Skin of body (tissue), 2 donors: ENCODE results near the gene ORM2. TPM values are rescaled to one million over a fixed set of nuclear protein-coding genes. Genes with fewer than 3 reads are reported as not detected.

ENCODE experiments used
- DNase-seq: peaks from one replicate; lab custom pipeline; 2025; lab: John Stamatoyannopoulos, UW
- total RNA-seq: library from RNA; depleted of rRNA; stranded (reverse); fragments of >200 nt; gene quantifications from one replicate; pipeline ENCODE4 v1.2.3, GENCODE V29; 2014

ORM2 gene
- total RNA-seq, 1 donor from 2014 or later: 0.79 TPM

DNA sequence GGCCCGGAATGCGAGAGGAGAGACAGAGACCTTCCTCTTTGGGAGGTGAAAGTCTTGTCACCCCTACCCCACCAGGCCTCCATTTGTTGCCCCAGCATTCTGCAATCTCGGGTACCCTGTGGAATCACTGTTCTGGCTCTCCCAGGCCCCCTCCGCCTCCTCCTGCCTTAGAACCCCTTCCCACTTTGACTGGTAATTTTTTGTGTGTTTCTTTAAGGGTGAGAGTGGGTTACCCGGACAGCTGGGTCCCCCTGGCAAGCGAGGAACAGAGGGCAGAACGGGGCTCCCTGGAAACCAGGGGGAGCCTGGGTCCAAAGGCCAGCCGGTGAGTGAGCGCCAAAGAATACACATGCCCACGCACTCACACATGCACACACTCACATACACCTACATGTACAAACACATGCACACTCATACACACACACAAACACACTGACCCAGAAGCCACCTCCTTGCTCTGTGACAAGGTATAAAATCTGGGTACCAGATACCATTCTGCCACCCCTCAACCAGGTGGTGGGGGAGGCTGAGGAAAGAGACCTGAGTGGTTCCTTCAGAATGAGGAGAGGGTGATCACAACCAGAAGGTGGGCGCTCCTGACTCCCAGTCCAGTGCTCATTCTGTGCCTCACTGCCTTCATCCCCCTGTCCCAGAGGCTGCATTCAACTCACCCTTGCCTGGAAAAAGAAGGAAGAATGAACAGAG lies 37.6 kb upstream of the ORM2 start:
- no peak for DNase-seq

DNA sequence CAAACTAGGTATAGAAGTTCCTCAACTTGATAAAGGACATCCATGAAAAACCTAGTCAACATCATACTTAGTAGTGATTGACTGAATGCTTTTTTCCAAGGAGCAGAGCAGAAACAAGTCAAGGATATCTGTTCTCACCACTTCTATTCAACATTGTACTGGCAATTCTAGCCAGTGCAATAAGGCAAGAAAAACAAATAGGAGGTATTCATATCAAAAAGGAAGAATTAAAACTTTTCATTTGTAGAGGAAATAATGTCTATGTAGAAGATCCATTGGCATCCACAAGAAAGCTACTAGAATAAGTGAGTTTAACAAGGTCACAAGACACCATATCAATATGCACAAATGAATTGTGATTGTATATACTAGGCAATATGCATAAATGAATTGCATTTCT lies 35.0 kb upstream of the ORM2 start:
- no peak for DNase-seq

DNA sequence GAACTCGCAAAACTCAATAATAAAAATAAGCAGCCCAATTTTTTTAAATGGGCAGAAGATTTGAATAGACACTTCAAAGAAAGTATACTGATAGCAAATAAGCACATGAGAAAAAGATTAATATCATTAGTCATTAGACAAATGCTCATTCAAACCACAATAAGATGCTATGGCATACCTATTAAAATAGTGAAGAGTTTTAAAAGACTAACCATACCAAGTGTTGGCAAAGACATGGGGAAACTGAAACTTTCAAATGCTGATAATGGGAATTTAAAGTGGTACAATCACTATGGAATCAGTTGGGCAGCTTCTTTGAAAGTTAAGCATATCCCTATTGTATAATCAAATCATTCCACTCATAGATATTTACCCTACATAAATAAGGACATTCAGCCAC lies 33.3 kb upstream of the ORM2 start:
- DNase-seq: no peak

DNA sequence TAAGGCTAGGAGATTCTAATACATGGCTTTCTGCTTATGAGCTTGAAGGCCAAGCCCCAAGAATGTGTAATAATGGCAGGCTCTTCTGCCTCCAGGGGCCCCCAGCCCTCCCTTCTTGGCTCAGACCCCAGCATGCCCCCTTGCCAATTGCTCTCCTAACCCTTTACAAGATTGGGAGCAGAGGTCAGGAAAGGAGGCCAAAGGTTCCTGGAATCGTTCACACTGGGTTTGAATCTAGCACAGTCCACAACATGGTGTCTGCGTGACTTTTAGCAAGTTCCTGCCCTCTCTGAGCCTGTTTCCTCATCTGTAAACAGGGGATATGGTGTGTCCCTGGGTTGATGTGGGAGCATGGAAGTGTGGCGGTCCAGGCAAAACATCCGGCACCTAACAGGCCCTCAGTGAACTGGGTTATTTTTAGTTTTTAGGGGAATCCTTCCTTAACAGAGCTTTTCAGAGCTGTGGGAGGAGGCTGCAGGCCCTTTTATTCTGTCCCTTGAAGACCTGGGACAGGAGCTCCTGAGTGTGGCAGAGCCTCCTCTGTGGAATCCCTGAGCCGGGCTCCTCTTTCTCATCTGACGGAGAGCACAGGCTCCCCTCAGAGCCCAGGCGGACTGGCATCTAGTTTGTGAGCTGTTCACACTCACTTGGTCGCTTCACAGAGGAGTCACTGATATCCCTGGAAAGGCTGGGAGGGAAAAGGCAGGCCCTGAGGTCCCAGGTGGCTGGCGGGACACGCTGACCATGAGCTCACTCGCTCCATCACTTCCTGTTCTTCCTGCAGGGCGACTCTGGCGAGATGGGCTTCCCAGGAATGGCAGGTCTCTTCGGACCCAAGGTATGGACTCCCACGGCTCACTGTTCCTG lies 30.1 kb upstream of the ORM2 start:
- no peak for DNase-seq

DNA sequence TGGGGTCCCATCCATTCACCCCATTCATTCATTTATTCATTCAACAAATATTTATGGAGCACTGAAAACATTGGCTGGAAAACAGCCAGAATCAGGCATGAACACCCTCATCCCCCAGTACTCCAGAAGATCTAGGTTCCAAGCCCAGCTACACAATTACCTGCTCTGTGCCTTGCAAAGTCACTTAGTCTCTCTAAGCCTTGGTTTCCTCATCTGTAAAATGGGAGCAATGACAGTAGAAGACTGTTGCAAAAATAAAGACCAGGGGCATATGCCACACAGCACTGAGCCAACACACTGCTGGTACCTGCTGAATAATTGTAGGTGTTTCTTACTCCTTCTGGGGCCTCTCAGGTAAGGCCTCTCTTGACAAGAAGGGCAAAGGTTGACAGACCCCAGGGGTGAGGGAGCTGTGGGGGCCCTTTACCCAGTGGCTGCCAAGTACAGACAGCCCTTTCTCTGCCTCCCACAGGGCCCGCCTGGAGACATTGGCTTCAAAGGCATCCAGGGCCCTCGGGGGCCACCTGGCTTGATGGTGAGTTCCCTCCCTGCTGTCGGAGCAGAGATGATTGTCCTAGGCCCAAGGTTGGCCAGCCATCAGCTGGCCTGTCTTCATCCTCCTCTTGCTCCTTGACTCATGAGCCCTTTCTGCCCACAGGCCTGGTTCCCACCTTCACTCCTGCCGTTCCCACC lies 29.4 kb upstream of the ORM2 start:
- no peak for DNase-seq

DNA sequence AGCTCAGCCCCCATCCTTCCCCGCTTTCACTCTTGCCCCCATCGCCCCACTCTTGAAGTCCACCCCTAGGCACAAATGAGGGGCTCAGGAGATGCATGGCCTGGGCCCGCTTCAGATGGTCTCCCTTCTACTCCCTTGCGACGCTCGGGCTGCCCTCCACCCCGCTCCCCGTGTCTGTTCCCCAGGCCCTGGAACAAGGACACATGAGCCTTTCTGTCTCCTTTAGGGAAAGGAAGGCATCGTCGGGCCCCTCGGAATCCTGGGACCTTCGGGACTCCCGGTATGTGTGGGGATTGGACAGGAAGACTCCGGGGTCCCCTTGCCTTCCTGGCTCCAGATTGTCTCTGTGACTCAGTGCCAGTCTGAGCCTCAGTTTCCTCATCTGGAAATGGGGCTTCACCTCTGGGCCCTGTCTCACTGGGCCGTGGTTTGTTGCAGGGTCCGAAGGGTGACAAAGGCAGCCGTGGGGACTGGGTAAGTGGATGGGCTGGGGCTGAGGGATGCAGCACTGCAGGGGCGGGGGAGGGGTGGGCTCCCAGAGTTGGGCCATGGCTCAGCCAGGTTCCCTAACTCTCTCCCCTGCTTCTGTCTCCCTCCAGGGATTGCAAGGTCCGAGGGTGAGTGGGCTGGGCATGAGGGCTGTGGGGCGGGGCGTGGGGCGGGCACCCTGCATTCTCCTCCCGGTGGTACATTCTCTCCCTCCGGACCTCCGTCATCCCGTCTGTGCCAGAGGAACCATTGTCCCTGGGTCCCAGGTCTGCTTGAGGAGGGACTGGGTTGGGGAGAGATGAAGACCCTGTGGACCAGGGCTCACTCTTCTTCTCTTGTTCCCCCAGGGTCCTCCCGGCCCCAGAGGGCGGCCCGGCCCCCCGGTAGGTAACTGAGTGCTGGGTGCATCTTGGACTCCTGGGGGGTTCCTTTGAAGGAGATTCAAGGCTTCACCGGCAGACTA lies 28.5 kb upstream of the ORM2 start:
- no peak for DNase-seq

DNA sequence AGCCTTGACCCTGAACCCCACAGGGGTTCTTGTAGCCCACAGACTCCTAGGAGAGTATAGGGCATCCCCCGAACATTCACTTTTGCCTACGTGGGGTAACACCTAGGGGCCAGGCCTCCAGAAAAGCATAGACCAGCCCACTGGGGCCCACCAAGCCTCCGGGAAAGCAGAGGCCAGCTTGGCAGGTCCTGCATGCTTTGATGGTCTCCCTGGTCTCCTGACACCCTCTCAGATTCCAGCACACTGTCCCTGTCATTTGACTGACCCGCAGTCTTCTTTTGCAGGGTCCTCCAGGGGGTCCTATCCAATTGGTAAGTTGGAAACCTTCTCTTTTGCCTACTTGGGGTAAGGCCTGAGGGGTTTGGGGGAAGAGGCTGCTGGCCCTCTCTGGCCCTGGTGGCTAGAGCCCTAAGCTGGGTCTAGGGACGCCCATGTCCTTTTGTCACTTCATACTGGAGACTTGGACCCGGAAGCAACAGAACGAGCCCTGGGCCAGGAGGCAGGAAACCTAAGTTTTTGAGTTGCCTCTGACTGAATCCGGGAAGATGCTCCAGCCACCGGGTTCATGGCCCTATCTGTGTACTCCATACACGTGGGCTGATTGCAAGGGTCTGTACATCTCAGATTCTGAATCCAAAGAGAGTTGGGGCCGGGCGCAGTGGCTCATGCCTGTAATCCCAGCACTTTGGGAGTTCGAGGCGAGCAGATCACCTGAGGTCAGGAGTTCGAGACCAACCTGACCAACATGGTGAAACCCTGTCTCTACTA lies 27.7 kb upstream of the ORM2 start:
- DNase-seq: no peak

DNA sequence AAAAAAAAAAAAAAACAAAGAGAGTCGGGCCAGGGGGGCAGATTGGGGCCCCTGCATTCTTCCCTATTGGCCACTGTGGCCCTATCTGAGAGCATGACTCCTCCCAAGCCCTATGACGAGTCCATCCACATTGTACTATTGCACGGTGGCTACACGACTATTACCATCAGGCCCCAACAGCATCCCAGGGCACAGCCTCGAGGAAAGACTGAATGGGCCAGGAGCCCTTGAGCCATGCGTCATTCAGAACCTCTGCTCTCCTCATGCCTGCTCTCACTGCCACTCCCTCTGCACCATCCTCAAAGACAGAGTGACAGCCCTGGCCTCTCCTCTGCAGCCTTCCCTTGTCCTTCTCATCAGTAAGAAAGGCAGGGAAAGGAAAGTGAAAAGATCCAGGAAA lies 26.9 kb upstream of the ORM2 start:
- DNase-seq: no peak

DNA sequence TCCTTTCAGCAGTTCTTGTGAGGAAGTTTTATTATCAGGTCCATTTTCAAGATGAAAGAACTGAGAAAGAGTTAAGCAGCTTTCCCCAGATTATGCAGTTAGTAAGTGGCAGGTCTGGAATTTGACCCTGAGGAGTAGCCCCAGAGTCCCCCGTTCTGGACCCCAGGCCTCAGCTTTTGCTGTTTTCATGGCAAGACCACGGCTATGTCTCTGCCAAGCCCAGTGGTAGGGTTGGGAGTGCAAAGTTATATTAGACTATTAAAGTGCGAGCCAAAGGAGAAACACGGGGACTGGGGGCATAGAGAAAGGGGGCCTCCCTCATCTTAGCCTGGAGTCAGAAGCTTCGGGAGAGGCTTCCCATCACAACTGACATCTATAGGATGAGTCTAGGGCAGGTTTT lies 26.1 kb upstream of the ORM2 start:
- DNase-seq: no peak

DNA sequence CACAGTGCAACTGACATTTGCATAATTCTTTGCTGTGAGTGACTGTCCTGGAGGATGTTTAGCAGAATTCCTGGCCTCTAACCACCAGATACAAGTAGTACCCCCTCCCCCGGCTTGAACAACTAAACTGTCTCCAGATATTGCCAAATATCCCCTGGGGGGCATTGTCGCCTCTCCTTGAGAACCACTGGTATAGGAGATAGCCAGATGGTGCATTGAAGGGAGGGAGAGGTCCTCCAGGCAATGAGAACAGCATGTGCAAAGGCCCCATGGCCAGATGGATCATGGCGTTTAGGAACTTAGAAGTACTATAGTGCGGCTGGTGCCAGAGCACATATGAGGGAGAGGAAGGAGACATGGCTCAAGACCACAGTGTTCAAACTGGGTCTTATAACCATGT lies 25.7 kb upstream of the ORM2 start:
- DNase-seq: no peak

DNA sequence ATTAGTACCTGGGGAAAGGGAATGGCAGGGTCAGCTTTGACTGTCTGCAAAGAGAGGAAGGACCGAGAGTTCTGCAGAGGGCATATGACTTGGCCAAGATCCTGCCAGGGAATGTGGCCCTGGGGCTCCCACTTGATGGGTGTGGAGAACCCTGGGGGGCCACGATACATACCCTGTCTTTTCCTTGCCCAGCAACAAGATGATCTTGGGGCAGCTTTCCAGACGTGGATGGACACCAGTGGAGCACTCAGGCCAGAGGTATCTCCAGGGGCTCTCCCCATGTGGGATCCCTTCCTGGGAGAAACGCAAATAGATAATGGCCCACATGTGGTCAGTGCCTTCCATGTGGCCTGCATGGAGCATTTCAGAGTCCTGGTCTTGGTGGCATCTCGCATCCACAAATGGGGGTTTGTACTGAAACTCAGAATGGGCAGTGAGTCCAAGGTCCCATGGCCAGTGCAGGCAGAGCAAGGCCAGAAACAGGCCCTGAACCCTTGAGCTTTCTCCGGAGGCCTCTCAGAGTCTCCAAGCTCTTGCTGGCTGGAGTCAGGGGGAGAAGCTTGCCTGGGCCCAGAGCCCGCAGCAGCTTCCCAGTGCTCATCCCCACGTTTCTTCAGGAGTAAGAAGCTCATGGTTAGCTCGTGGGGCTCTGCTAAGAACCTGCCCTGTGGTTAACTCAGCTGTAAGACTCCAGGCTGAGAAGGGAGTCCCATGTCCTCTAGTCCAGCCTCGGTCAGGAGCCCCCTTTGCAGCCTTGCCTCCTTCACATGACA lies 25.1 kb upstream of the ORM2 start:
- DNase-seq: no peak

DNA sequence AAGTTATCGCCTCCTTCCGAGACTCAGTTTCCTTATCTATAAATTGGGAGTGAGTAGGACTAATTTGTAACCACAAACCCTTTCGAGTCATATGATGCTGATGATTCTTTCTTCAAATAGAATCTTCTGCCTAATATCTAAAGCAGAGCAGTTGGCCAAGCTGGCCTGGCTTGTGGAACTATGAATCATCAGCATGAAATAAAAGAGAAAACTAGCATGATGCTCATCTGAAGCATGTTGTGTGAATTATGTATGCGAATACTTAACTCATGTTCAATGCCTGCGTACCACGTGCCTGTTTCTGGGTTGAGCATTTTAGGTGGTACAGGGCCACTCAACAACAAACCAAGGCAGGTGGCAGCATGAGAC lies 21.8 kb upstream of the ORM2 start:
- no peak for DNase-seq

DNA sequence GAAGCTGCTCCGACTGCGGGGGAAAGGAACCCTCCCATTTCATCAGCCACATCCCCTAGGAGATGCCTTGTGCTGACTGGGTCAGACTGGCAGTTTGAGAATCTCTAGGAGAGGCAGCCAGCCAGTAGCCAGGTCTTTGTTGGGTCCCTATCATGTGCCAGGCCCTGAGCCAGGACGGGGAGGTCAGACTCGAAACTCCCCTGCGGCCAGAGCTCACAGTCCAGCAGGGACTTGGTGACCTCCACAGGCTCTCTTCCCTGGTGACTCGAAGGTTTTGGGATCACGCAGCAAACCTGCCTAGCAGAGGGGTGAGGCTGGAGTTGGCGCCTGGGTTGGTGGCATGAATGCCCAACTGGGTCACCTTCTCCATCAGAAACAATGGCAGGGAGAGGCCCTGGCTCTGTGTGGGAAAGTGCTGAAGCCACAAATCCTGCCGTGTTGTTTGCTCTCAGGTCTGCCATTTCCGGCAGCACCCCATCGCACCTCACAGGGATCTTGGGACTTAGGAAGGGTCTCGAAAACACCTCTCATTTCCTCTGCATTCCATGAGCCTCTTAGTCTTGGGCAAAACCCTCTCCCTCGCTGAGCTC lies 21.2 kb upstream of the ORM2 start:
- DNase-seq: no peak

DNA sequence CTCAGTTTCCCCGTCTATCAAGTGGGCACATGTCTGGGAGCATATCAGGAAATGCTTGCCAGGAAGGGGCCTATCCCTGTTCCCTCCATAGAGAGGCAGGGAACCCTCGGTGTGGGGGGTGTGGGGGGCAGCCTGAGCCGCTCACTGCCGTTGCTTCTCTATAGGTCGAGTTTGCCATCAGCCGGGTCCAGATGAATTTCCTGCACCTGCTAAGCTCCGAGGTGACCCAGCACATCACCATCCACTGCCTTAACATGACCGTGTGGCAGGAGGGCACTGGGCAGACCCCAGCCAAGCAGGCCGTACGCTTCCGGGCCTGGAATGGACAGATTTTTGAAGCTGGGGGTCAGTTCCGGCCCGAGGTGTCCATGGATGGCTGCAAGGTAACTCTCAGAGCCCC lies 20.6 kb upstream of the ORM2 start:
- DNase-seq: no peak

DNA sequence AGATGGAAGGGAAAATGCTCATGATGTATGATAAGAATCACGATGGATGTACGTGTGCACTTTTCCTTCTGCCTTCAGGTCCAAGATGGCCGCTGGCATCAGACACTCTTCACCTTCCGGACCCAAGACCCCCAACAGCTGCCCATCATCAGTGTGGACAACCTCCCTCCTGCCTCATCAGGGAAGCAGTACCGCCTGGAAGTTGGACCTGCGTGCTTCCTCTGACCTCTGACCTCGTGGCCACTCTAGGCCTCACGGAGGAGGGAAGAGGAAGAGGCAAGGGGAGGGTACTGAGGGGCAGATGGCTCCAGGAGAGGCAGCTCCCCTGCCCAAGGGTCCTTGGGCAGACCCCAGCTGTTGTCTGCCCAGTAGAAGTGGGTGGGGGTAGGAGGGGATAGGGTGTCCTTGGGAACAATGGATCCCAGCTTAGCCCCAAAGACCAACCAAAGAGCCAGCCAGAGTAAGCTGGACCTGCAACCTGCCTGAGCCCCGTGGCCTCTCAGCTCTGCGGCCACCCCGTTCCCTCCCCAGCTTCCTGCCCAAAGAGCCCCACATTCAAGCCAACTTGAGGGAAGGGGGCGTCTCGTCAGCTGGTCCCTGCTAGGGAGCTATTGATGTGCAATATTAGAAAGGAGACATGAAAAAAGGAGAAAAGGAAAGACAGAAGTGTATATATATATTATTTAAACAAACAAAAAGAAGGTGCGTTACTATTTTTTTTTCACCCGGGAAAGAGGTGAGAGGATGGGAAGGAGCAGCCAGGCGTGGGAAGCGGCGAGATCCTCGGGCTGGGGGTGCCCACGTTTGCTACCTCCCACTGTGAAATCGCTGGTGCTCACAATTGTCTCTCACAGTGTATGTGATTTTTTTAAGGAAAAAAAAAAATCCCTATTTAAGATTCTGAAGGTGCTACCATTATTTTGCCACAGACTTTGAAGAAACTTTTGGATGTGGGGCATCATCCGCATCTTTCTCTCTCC lies 18.9 kb upstream of the ORM2 start:
- DNase-seq: no peak

DNA sequence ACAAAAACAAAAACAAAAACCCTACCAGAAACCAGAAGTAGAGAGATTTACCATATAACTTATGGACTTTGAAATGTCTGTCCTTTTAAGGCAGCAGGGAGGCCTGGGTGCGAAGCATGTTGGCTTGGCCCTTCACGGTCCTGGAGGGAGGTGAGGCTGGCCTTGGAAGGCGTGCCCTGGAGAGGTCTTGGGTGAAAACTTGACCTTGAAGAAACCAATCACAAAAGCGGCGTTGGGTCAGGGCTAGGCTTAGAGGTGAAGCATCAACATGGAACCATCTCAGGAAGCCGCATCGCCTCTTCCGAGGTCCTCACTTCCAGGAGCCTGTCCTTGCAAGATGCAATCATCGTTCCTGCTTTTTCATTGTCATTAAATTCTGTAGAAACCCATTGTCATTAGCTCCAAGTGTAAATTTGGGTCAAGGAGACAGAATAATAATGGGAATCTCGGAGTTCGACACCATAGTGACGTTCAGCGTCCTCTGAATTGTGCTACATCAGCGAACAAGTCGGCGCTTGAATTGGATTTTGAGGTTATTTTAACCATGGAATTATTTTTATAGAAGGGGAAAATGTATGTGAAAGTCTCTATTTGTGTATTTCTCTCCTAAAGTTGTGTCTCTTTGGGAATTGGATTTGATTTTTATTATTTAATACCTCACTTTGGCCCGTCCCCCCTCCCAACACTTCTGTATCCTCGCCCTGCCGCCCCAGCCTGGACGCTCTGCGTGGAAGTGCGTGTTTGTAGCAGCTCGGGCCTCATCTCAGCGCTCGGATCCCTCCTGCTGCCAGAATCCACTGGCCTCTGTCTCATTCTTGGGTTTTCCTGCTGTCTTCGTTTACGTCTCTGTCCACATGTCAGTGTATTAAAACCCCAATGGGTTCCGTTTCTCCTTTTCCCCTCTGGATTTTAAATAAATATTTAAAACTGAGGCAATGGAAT lies 17.8 kb upstream of the ORM2 start:
- DNase-seq: no peak

DNA sequence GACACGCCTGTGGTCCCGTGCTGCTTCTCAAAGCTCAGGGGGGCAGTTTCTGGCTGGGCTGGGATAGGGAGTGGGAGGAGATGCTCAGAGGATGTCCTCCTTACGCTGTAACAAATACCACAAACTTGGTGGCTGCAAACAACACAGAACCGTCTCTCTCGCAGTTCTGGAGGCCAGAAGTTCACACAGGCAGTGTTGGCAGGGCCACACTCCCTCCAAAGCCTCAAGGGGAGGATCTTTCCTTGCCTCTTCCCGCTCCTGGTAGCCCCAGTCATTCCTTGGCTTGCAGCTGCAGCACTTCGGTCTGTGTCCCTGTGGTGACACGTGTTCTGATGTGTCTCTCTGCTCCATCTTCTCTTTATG lies 17.2 kb upstream of the ORM2 start:
- no peak for DNase-seq
